Mucosa of descending colon (tissue), 3 donors: ENCODE measurements around the gene PHF21A. TPM values are rescaled to one million over a fixed set of nuclear protein-coding genes. Genes with fewer than 3 reads are reported as not detected.

Experiments
- ATAC-seq: fragments of 200-7000 bp; cut with Tn5 transposase; one replicate; pipeline ENCODE4 v1.9.1; 2020; ENCODE audit warnings: mild to moderate bottlenecking, moderate library complexity
- DNase-seq, 3 donors: peaks; one replicate each; pipeline ENCODE4 v3.0.0-alpha.2; 2020
- H3K36me3 ChIP-seq: fragments of 200-600 bp; one replicate; pipeline ENCODE4 v1.8.0; 2021; ENCODE audit warnings: low read depth, mild to moderate bottlenecking
- H3K4me1 ChIP-seq: fragments of 200-600 bp; one replicate; pipeline ENCODE4 v1.8.0; 2021; ENCODE audit warnings: low read depth, mild to moderate bottlenecking
- H3K4me3 ChIP-seq: fragments of 200-600 bp; one replicate; pipeline ENCODE4 v1.8.0; 2021; ENCODE audit warnings: mild to moderate bottlenecking
- H3K9me3 ChIP-seq: fragments of 200-600 bp; one replicate; pipeline ENCODE4 v1.8.0; 2021; ENCODE audit warnings: mild to moderate bottlenecking
- CTCF ChIP-seq: fragments of 200-600 bp; IDR thresholded peaks from one replicate; pipeline ENCODE4 v1.8.0; 2022; ENCODE audit warnings: antibody characterized with exemption, mild to moderate bottlenecking
- intact Hi-C, 2 donors: fragments of 100-400 bp; cut with DNase I in 1 of 2; cut with micrococcal nuclease in 1 of 2; formaldehyde crosslinking; loops; one replicate each; pipeline versions ENCODE4 v1.11.0 to v1.11.1; 2022; cut with DNase I, micrococcal nuclease
- total RNA-seq, 3 donors: library from RNA; stranded (reverse); fragmentation: NEBNext Ultra II Directional in 2 of 3; extraction: Animal tissue kit (Norgen Biotek cat#: 25700) in 2 of 3; gene quantifications; one replicate each; pipeline versions ENCODE4 v1.2.1 to v1.2.4, GENCODE V29; 2021 to 2023
- donor health status: DM: no; HTN: no; CAD: no; lungs with moderate emphysema.
- donor health status: DM: no; HTN: no; CAD: no.
- donor health status: DM: no; HTN: yes; CAD: no.

PHF21A gene
- total RNA-seq, 3 donors from 2014 or later: 20.3 to 78.1 (median 23.3) TPM

- Histone ChIP-seq H3K9me3 (no peaks in the 10 kb centered on the region), H3K36me3 (no peaks in the 10 kb centered on the region), H3K4me1 (no peaks in the 10 kb centered on the region), H3K4me3 (no peak overlapping the region)
- intact Hi-C loops: no loop called here
- no peak for TF ChIP-seq CTCF
- DNase-seq (no peak), ATAC-seq (no peak)
Observed at GRCh38 chr11:45892856-45893255, 228.4 kb downstream of the PHF21A start.

DNA sequence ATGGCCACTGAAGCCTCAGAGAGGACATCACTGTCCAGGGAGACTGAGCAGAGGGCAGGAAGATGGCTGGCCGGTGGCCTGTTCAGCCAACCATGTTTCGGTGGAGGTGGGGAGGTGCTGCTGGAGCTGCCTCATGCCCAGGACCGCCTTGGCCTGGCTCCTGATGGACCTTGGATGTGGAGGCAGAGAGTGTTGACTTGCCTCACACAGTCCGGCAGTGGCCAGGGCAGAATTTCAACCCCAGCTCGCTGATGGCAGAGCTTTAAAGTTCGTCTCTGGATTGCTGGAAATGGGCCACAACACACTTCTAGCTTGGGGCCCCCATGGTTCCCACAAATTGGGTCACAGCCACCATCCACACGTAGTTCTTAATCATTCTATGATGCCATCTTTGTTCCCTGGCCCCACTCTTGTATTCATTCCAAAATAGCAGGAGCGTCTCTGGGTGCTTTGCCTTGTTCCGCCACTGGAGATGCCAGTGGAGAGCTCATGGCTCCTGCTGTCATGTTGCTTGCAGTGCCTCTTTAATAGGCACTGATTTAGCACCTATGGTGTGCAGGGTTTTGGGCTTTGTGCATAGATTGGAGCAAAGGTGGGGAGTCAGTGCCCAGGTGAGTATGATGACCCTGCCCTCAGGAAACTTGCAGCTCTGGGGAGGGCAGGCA lies 230.2 kb downstream of the PHF21A start:
- TF ChIP-seq CTCF: no peak
- Histone ChIP-seq H3K36me3 (no peaks in the 10 kb centered on the region), H3K4me1 (peaks cover 2% of the 10 kb centered on the region), H3K9me3 (no peaks in the 10 kb centered on the region), H3K4me3 (no peak overlapping the region)
- intact Hi-C loops: no loop called here
- ATAC-seq (no peak), DNase-seq (no peak)

GRCh38 chr11:45889966-45890365 lies 231.3 kb downstream of the PHF21A start:
- ATAC-seq (no peak), DNase-seq (no peak)
- Histone ChIP-seq H3K4me1 (peaks cover 5% of the 10 kb centered on the region), H3K36me3 (no peaks in the 10 kb centered on the region), H3K4me3 (no peak overlapping the region), H3K9me3 (no peaks in the 10 kb centered on the region)
- no peak for TF ChIP-seq CTCF
- intact Hi-C loops: no loop called here

GRCh38 chr11:45889555-45889954 lies 231.7 kb downstream of the PHF21A start:
- no peak for DNase-seq
- intact Hi-C loops: no loop called here
- ATAC-seq: no peak
- no peak for TF ChIP-seq CTCF
- H3K4me3 ChIP-seq: no peak overlapping the region
- no peaks in the 10 kb centered on the region for H3K9me3 ChIP-seq
- H3K36me3 ChIP-seq: no peaks in the 10 kb centered on the region
- H3K4me1 ChIP-seq: peaks cover 5% of the 10 kb centered on the region

GRCh38 chr11:45887587-45887986 lies 233.7 kb downstream of the PHF21A start:
- no peak for TF ChIP-seq CTCF
- intact Hi-C loops: no loop called here
- Histone ChIP-seq H3K9me3 (no peaks in the 10 kb centered on the region), H3K4me3 (no peak overlapping the region), H3K36me3 (no peaks in the 10 kb centered on the region), H3K4me1 (peaks cover 5% of the 10 kb centered on the region)
- DNase-seq (no peak), ATAC-seq (no peak)
